DMS 273 treated with DMSO at 0.1 percent for 48 hours (cell line): ENCODE measurements around the gene MED27.

Experiments
- DNase-seq: peaks from one replicate; lab custom pipeline; 2025; lab: John Stamatoyannopoulos, UW

MED27 gene

DNA sequence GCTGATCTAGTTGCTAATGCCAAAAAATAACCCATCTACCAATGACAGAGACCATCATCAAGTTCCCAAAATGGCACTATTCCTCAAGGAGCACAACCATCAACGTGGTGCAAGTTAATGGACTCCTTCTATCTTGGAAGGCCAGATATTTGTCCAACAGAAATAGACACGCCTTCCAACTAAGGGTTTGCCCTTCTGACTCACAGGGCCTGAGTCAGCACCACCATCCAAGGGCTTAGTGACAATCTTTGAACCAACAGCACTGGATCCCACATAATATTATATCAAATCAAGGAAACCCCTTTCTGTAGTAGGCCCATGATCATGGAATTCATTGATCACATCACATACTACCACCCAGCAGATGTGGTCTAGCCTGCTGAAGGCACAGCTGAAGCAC, 84.3 kb downstream of the MED27 start:
- DNase-seq: no peak

DNA sequence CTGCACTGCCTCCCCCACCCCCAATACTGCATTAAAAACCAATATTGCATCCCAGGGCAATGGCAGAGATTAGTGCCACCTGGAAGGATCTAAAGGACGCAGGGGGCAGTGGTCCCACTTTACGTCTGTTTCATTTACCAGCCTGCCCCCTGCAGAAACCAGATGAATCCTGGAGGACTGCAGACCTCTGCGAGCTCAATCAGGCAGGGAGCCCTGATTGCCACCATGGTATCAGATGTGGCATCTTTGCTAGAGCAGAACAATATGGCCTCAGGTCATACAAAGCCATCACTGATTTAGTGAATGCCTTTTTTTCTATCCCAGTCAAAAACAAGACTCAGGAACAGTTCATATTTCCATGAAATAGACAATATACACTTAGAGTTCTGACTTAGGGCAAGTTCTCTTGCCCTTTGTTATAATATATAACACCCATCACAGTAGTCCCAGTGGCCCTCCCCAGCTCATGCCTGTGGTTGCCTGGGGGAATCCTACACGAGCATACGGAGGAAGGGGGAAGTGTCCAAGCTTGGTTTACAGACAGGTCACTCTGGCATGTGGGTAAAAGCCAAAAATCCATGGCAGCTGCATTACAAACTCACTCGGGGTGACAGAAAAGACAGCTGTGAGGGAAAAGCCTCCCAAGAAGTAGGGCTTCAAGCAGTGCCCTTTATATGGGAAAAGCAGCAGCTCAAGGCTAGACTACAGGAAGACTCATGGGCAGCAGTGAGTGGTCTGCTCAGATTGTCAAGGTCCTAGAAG, 85.1 kb downstream of the MED27 start:
- DNase-seq: no peak

DNA sequence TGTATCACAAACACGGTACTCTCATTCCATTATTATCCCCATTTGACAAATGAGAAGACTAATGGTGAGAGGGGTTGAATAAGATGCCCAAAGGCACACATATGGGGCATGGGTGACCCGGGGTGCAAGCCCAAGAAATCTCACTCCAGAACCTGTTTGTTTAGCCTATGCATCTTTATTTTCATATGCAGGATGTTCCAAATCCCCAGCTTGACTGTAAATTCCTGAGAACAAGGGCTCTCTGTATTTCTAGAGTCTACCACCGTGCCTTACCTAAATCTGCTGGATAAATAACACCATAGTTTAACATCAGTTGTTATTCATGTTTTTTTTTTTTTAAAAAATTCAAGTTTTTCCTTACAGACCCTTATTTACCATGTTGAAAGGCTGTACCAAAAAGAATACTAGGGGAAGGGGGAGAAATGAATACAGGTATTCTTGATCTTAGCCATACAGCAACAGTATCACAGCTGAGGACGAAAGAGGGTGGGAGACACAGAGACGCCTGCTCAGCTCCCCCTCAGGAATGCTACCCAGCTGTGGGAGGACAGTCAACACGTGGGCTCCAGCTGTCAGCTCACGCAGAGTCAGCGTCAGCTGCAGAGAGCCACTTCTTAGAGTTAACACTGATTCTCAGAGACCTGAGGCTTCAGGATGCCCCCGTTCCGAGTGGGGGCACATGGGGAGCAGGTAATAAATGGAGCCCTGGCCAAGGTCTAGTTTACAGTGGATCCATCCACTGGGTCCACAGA, 86.6 kb downstream of the MED27 start:
- no peak for DNase-seq

DNA sequence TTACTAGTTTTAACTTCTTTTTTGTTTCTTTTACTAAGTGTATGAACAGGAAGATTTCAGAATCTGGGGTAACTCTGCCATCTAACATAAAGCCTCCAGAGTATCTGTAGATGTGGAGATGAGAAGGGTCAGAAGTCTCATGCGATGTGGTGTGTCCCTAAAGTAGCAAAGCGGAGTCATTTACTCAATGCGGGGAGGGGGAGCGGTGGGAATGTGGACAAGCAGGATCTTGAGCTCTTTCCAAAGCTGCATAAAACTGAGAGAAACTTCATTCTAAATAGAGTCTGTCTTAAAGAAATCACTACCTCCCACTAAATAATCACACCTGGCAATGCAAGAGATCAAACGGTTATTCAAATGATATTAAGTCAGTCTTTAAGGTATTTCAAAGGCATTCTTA, 92.4 kb downstream of the MED27 start:
- DNase-seq: no peak

DNA sequence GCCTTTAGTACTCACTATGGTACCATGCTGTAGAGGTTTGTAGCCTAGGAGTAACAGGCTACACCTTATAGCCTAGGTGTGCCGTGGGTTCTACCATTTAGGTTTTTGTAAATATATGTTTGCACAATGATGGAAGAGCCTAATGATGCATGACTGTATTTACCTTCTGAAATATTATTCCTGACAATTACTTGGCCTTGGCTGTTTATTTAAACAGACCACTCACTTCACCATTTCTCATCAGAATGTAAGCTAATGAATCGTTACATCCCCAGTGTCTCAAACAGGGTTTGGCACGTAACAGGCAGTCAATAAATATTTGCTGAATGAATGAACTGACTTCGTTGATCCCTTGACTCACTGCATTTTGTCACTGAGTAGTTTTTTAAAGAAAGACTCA, 93.1 kb downstream of the MED27 start:
- no peak for DNase-seq

DNA sequence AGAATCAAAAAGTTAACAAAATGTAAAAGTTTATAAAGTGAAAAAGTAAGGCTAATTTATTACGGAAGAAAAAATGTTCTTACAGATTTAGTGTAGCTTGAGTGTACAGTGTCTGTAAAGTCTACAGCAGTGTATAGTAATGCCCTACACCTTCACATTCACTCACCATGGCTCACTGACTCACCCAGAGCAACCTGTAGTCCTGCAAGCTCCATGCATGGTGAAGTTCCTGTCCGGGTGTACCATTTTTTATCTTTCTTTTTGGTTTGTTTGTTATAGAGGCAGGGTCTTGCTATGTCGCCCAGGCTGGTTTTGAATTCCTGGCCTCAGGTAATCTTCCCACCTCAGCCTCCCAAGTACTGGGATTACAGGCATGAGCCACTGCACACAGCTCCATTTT, 93.6 kb downstream of the MED27 start:
- no peak for DNase-seq

DNA sequence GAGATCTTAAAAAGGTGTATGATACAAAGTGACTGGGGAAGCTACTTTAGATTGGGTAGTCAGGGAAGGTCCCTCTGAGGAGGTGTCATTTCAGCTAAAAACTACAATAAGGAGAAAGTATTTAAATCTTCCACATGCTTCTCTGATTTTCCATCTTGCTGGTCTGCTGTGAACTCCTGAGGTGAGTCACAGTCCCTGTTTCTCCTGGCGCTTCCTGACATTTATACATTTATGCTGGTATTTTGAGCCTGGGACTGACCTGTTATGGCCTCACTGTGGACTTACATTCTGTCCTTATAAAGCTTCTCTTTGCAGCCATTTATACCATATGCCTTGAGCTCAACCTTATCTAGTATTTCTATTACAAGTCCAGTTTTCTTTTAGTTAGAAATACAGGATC, 95.1 kb downstream of the MED27 start:
- no peak for DNase-seq

DNA sequence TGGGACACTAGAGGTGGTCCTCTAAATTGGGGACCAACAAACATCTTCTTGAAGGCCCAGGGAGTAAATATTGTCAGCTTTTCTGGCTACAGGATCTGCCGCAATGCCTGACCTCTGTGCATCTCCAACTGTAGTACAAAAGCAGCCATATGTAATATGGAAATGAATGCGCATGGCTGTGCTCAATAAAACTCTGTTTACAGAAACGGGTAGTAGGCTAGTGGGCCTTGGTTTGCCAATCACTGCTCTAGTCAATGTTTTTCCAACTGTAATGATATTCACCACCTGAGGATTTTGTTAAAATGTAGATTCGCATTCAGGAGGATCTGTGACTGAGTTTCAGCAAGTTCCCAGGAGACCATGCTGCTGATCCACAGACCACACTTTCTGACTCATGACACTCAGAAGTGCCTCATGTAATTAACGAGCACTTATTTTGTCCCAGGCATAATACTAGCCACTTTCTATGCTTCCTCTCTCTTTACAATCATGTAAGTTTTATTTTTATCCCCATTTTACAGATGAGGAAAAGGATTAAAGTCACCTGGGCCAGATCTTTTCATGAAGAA, 96.9 kb downstream of the MED27 start:
- DNase-seq: no peak

DNA sequence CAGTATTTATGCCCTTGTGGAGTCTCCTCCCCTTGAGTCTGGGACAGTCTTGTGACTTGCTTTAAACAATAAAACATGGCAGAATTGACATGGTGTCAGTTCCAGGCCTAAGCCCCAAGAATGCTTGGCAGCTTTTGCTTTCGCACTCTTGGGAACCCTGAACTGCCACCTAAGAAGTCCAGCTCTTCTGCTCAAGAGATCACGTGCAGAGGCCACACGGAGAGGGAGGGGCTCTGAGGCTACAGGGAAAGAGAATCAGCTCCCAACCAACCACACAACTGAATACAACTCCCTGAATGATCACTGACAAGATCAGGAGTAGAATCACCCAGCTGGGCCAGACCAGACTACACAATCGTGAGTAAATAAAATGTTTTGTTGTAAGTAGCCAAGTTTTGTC, 97.6 kb downstream of the MED27 start:
- DNase-seq: no peak

DNA sequence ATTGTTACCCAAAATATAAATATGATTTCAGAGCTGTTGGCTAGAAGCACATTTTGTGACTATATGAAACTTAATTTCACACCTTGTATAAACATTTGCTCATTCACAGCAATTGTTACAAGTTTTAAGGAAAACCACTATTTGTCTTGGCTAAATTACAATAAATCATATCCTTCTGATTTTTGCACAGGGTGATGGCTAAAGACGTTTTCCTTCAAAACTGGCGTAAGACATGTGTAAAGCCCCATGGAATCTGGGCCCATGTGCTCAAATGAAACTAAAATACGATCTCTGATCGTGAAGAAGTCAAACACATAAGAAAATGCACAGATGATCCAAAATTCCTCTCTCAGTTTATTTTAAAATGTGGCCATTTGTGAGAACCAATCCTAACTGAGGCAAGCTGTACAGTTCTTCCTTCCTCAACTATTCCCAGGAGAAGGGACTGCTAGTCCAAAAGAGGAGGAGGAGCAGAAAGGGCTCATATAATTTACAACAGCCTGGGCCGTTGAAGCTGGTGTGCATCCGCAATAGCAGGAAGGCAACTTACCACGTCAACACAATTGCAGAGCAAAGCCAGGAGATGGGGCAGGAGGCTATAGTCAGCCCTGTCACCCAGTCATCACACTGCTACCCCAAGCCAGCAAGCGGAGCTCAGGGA, 98.4 kb downstream of the MED27 start:
- no peak for DNase-seq

DNA sequence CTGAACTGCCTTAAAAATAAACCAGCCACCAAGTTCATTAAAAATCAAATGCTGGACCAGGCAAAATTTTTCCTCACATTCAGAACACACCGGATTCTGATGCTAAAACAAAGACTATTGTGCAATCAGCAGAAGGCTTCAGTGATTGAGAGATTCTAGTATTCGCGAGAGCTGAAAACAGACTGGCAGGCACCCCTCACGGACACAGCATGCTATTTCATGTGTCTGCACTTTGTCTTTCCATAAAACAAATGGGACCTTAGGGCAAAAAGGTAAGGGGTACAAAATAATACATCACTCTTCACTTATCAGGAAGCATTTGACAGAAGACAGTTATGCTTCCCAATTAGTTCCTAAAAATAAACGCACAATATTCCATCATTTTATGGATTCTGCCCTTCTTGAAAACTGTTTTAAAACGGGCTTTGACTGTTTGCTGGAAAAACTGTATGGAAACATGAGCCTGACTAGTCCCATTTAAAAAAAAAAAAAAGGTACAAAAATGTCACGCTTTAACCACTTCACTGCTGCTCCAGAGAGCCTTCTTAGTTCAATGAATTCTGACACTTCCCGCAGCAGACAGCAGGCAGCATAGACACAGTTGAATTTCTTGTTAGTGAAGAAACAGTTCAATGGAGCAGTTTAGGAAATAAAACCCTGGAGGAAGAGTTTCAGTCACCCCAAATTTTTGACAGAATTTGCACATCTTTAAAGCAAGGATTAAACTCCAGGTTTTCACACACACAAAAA, 99.2 kb downstream of the MED27 start:
- no peak for DNase-seq

DNA sequence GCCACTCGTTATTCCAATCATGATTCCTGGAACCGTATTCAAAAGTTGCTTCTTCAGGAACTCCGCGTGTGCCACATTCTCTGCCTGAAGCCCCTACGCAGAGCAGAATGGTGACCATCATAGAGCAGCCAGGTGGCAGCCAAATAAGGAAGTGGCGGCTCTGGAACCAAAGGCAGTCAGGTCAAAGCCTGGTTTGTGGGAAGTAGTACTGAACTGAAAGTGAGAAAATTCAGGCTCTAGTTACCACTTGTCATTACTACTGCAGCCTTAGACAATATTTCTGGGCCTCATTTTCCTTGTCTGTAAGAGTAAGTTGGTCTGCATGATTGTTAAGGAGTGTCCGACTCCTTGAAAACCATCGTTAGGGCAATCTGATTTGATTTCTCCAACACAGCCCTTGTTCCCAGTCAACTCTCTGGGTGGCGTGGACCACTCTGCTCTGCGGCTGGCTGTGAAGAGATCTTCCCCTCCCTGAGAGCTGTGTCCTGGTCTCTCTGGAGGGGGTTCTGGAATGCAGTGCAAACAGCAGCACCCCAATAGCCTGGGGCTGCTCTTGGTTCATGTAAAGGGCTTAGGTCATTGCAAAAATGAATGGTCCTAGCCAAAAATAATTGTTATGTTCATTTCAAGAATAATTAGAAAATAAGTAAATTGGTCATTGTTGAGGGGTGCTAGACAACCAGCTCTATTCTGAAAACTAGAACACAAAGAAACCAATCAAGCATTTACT, 102.4 kb downstream of the MED27 start:
- no peak for DNase-seq

DNA sequence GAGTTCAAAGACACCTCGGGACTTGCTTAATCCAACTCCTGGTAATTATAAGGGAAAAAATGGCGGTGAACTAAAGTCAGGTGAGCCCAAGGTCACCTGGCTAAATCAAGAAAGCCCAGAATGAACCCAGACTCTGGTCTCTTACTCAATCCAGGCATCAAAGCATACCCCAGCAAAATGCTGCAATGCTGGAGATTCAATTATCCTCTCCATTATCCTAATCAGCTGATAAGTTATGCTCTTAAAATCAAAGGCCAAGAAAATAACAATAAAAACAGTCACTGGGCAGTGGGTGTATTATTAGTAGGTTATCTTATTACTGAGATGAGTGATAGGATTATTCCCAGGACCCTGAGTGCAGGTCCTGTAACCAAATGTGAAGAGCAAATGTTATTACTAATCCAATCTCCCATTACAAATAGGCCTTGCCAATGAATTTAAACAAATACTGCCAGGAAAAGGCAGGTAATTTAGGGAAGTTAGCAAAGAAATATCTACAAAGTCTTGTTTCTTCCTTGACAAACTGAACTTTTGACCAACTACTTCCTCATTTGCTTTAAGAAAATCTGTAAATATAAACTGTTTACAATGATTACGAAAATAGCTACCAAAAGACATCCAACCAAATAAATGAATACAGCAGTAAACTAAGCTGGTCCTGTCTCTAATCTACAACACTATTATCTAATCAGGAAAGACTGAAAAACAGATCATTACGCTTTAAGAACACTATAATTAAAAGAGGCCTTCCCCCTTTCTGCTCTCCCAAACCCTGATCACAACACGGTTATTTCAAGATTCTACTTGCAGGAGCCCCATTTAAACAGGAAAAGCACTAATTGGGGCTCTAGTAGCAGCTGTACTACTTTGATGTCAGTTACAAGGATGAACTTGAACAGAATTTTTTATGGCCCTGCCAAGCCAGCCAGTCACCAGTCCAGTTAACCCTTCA, 103.2 kb downstream of the MED27 start:
- DNase-seq: no peak

DNA sequence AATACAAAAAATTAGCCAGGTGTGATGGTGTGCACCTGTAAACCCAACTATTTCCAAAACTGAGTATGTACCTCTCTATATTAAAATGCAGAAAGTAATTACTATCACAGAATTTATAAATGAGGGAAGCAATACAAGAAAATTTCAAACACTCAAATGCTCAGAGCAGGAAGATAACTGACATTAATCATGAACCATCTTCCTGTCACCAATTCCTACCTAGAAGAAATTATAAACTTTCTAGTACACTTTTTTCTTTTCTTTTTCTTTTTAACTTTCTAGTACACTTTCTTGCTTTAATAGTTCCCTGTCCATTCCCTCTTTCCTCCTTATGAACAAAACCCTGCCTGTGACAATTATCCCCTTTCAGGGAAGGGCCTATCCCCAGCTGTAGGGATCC, 106.8 kb downstream of the MED27 start:
- DNase-seq: no peak

DNA sequence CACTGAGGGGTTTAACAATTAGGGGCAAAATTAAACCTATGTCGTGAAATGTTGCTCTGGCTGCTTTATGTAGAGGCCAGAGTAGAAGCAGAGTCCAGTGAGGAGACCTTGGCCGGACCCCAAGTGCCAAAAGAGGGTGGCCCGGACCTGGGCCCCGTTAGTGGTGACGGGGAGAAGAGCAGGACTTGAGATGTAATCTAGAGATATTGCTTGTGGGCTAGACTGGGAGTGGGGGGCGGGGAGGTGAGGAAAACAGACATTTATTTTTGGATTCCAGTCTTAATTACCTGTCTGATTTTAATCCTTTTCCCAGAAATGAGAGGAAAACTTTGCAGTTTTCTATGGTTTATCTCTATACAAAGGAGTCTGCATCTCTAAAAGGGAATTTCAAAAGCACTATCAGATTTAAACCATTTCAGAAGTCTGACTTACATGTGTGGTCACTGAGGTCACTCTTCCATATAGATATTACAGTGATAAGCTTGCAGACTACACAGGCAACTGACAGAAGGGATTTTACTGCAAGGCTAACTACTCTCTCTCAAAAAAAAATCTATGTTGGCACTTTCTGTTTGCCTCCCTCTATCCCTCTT, 108.1 kb downstream of the MED27 start:
- no peak for DNase-seq

DNA sequence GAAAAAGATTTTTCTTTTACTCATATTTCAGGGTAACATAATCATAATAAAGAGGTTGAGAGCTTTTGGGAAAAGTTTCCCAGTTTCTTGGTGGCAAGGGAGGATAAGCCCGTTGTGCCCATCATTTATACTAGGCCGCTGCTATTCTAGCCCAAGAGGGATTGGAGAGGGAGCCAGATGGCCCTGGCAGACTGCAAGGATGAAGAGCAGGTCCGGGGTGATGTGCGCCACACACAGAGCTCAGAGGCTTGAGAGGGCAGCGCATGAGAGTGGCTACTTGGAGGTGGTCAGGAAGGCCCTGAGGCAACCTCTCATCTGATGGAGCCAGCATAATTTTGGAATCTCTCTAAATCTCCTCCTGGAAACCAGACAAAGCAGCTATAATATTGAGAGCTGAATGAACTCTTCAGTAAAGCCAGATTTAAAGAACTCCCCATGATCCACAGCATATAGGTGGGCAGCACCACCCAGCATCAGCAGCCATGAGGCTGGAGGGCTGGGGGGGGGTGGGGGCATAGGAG, 110.1 kb downstream of the MED27 start:
- no peak for DNase-seq

DNA sequence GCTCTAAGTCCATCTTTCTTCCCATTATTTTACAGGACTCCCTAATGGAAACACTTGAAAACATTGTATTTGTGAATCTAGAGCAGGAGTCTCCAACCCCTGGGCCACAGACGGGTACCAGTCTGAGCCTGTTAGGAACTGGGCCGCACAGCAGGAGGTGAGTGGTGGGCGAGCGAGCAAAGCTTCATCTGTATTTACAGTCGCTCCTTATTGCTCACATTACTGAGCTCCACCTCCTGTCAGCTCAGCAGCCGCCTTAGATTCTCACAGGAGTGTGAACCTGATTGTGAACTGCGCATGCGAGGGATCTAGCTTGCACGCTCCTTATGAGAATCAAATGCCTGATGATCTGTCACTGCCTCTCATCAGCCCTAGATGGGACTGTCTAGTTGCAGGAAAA, 111.0 kb downstream of the MED27 start:
- DNase-seq: no peak

DNA sequence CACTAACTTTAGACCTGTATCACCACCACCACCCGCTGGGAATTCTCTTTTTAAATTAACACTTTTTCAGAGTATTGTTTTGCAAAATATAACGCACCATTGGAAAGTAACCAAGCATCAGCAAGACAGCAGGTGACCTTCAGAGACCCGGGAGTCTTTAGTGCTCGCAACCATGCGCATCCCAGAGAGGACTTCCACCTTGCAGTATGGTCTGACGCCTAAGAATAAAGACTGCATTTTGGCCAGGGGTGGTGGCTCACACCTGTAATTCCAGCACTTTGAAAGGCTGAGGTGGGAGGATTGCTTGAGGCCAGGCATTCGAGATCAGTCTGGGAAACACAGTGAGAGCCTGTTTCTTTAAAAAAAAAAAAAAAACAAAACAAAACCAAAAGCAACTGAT, 113.8 kb downstream of the MED27 start:
- no peak for DNase-seq

DNA sequence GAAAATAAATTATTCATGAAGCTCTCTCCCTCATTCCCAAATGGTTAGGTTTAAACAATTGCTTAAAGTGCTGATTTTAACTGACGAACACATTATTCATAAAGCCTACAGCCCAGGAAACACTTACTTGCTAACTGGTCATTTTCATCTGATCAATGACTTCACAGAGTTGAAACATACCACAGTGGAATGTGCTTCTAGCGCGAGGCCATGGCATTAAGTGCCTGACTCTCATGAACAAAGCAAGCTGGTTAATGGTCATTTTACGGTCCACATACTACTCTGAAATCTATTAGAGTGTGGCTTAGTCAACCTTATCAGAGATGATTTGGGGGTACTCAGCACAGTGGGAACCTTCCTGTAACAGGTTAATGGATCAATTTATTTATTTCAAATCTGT, 114.6 kb downstream of the MED27 start:
- DNase-seq: no peak
